Measurements from ENCODE around the gene TMEM121B. TPM values are rescaled to one million over a fixed set of nuclear protein-coding genes. Genes with fewer than 3 reads are reported as not detected.

Gene TMEM121B
- total and polyA plus RNA-seq, 5 donors from 2014 or later = 0.03 to 0.10 TPM; not detected in 3

DNA sequence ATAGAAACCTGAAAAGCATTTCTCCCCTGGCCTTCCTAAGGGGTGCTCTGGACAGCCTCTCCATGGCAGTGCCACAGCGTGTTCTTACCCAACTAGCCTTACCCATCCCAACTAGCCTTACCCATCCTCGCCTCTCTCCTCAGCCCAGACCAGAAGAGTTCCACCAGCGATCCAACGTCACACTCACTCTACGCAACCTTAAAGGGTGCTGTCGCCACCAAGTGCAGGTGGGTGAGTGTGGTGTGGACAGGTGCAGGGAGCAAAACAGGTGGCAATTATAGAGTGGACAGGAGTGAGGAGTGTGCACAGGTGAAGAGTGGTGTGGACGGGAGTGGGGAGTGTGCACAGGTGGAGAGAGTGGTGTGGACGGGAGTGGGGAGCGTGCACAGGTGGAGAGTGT is 17.8 kb downstream of the TMEM121B start:
- Mint-ChIP-seq H3K27ac (no peak overlapping the region), H3K36me3 (peaks cover 45% of the 10 kb centered on the region), H3K4me3 (no peak overlapping the region), H3K9me3 (no peaks in the 10 kb centered on the region), H3K4me1 (peaks cover 5 to 38% (median 14%) of the 10 kb centered on the region in 4 donors), H3K27me3 (no peaks in the 10 kb centered on the region)
- no peak for ATAC-seq (ENCODE audit: low read depth in 2 of 2)
- no peak for DNase-seq
- Histone ChIP-seq H3K9me3 (ENCODE audit: control insufficient read depth in 2 of 2, low read length in 2 of 2) (no peaks in the 10 kb centered on the region), H3K4me1 (ENCODE audit: control insufficient read depth, insufficient read depth, low read length, poor library complexity, severe bottlenecking) (peaks cover 16% of the 10 kb centered on the region), H3K27ac (ENCODE audit: insufficient read depth, low read length, poor library complexity, severe bottlenecking) (no peak overlapping the region), H3K36me3 (ENCODE audit: control insufficient read depth, insufficient read depth, low read length) (peaks cover 91% of the 10 kb centered on the region), H3K4me3 (ENCODE audit: low read depth, low read length) (no peak overlapping the region), H3K27me3 (ENCODE audit: control insufficient read depth, insufficient read depth, low read length) (no peaks in the 10 kb centered on the region)

DNA sequence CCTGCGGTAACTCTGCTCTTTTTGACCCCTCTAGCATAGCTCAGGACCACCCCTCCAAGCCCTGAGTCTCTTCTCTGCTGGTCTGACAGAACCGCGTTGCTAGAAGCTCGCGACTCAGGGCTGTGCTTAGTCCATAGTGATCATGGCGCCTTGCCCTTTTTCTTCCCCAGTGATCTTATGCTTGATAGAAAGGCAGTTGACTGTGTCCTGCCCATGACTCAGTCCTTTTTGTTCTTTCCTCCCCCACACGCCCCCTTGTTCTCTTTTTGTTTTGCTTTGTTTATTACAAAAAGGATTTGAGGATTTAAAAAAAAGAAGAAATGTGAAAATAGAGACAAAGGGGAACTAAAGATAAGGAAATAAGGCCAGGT is 18.9 kb downstream of the TMEM121B start:
- Mint-ChIP-seq H3K36me3 (peaks cover 45% of the 10 kb centered on the region), H3K27me3 (no peaks in the 10 kb centered on the region), H3K4me3 (no peak overlapping the region), H3K27ac (no peak overlapping the region), H3K9me3 (no peaks in the 10 kb centered on the region), H3K4me1 (peaks cover 8 to 48% (median 23%) of the 10 kb centered on the region in 4 donors)
- ATAC-seq (ENCODE audit: low read depth in 2 of 2) = no peak
- Histone ChIP-seq H3K4me3 (ENCODE audit: low read depth, low read length) (no peak overlapping the region), H3K27me3 (ENCODE audit: control insufficient read depth, insufficient read depth, low read length) (no peaks in the 10 kb centered on the region), H3K27ac (ENCODE audit: insufficient read depth, low read length, poor library complexity, severe bottlenecking) (no peak overlapping the region), H3K4me1 (ENCODE audit: control insufficient read depth, insufficient read depth, low read length, poor library complexity, severe bottlenecking) (peaks cover 26% of the 10 kb centered on the region), H3K36me3 (ENCODE audit: control insufficient read depth, insufficient read depth, low read length) (peaks cover 91% of the 10 kb centered on the region), H3K9me3 (ENCODE audit: control insufficient read depth in 2 of 2, low read length in 2 of 2) (no peaks in the 10 kb centered on the region)
- DNase-seq = no peak

DNA sequence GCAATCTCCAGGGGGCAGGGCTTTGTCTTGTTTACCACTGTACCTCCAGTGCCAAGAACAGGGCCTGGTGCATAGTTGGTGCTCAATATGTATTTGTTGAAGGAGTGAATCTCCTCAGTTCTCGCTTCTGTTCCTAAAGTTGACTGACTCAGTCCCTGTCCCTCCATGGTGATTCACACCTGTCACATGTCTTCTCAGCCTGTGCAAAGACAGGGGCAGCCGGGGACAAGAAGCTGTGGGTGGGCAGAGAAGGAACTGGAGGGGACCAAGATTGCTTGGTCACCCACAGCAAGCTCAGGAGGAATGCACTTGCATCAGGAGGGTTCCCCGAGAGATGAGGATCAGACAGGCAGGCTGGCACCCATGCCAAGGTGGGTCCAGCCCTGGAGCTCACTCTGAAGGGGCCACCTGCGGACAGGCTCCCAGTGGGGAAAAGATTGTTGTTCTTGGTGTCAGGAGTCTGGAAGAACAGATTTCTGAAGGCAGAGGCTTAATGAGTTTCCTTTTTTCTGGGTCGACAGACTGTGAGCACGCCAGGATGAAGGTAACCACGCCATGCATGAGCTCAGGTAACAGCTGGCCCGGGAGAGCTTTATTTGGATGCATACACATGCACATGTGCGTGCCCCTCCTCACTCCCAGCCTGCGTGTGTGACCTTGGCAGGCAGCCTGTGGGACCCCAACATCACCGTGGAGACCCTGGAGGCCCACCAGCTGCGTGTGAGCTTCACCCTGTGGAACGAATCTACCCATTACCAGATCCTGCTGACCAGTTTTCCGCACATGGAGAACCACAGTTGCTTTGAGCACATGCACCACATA is 19.5 kb downstream of the TMEM121B start:
- H3K4me3 Mint-ChIP-seq = peak overlapping the region in 1 of 4 donors; percentile 16
- H3K27me3 Mint-ChIP-seq = no peaks in the 10 kb centered on the region
- H3K4me1 ChIP-seq (ENCODE audit: control insufficient read depth, insufficient read depth, low read length, poor library complexity, severe bottlenecking) = peaks cover 32% of the 10 kb centered on the region
- no peaks in the 10 kb centered on the region for H3K9me3 Mint-ChIP-seq
- H3K27me3 ChIP-seq (ENCODE audit: control insufficient read depth, insufficient read depth, low read length) = no peaks in the 10 kb centered on the region
- H3K9me3 ChIP-seq (ENCODE audit: control insufficient read depth in 2 of 2, low read length in 2 of 2) = no peaks in the 10 kb centered on the region
- H3K36me3 Mint-ChIP-seq = peaks cover 46% of the 10 kb centered on the region
- no peak for ATAC-seq (ENCODE audit: low read depth in 2 of 2)
- H3K27ac Mint-ChIP-seq = peak overlapping the region in 2 of 3 donors; percentile 63 to 84
- H3K27ac ChIP-seq (ENCODE audit: insufficient read depth, low read length, poor library complexity, severe bottlenecking) = no peak overlapping the region
- H3K36me3 ChIP-seq (ENCODE audit: control insufficient read depth, insufficient read depth, low read length) = peaks cover 91% of the 10 kb centered on the region
- no peak overlapping the region for H3K4me3 ChIP-seq (ENCODE audit: low read depth, low read length)
- no peak for DNase-seq
- H3K4me1 Mint-ChIP-seq = peaks cover 8 to 48% (median 26%) of the 10 kb centered on the region in 4 donors

DNA sequence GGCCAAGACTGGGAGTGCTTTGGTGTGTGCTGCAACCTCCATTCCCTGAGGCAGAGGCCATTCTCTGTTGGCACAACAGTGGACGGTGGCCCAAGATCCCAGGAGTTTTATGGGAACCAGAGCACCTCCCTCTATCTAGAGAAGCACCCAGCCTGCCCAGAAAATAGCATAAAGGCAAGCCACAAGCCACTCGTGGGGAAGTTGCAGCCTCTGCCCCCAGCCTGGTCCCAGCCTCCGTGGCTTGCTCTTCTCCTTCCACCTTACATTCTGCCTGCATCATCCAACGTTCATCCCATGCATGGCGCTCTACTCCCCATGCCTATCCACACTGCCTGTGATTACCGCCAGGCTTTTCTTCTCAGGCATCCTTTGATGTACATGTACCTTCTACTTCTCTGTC is 20.5 kb downstream of the TMEM121B start:
- Mint-ChIP-seq H3K36me3 (peaks cover 46% of the 10 kb centered on the region), H3K27ac (peak overlapping the region; percentile 63 to 99 (median 84)), H3K27me3 (no peaks in the 10 kb centered on the region), H3K4me3 (peak overlapping the region in 2 of 4 donors; percentile 10 to 29), H3K9me3 (no peaks in the 10 kb centered on the region), H3K4me1 (peaks cover 8 to 57% (median 29%) of the 10 kb centered on the region in 4 donors)
- no peaks in the 10 kb centered on the region for H3K9me3 ChIP-seq (ENCODE audit: control insufficient read depth in 2 of 2, low read length in 2 of 2)
- ATAC-seq (ENCODE audit: low read depth in 2 of 2) (no peak), DNase-seq (no peak)
- no peak overlapping the region for H3K4me3 ChIP-seq (ENCODE audit: low read depth, low read length)
- no peak overlapping the region for H3K27ac ChIP-seq (ENCODE audit: insufficient read depth, low read length, poor library complexity, severe bottlenecking)
- peaks cover 81% of the 10 kb centered on the region for H3K36me3 ChIP-seq (ENCODE audit: control insufficient read depth, insufficient read depth, low read length)
- H3K27me3 ChIP-seq (ENCODE audit: control insufficient read depth, insufficient read depth, low read length) = no peaks in the 10 kb centered on the region
- peaks cover 36% of the 10 kb centered on the region for H3K4me1 ChIP-seq (ENCODE audit: control insufficient read depth, insufficient read depth, low read length, poor library complexity, severe bottlenecking)

DNA sequence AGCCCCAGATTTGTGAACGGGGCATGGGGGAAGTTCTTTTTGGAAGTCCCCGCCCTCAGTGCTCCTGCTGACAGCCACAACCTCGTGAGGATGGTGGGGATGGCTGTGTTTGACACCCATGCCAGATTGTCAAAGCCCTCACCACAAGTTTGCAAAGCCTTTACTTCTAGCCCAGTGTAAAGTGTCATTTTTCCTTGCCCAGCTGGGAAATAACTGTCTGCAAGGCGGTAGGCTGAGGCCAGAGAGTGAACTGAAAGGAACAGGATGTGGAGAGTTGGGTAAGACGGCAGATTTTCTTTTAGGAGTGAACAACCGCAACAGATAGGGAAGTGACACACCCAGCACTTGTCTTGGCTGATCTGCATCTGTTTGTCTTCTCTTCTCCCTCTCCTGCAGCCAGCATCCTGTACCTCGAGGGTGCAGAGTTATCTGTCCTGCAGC is 22.8 kb downstream of the TMEM121B start:
- peak overlapping the region; percentile 60 for H3K4me3 ChIP-seq (ENCODE audit: low read depth, low read length)
- DNase-seq (peak in 1 of 3 donors; percentile 76), ATAC-seq (ENCODE audit: low read depth in 2 of 2) (peak; percentile 65 to 76)
- H3K27ac ChIP-seq (ENCODE audit: insufficient read depth, low read length, poor library complexity, severe bottlenecking) = peak overlapping the region; percentile 17
- H3K36me3 Mint-ChIP-seq = peaks cover 46% of the 10 kb centered on the region
- peaks cover 36% of the 10 kb centered on the region for H3K4me1 ChIP-seq (ENCODE audit: control insufficient read depth, insufficient read depth, low read length, poor library complexity, severe bottlenecking)
- H3K4me3 Mint-ChIP-seq = peak overlapping the region in 3 of 4 donors; percentile 39 to 76 (median 61)
- peak overlapping the region; percentile 63 to 92 (median 92) for H3K27ac Mint-ChIP-seq
- H3K4me1 Mint-ChIP-seq = peaks cover 18 to 77% (median 46%) of the 10 kb centered on the region in 4 donors
- H3K36me3 ChIP-seq (ENCODE audit: control insufficient read depth, insufficient read depth, low read length) = peaks cover 67% of the 10 kb centered on the region
- H3K9me3 Mint-ChIP-seq = peaks cover 0 to 1% (median 0%) of the 10 kb centered on the region in 7 donors
- no peaks in the 10 kb centered on the region for H3K27me3 Mint-ChIP-seq
- no peaks in the 10 kb centered on the region for H3K9me3 ChIP-seq (ENCODE audit: control insufficient read depth in 2 of 2, low read length in 2 of 2)
- H3K27me3 ChIP-seq (ENCODE audit: control insufficient read depth, insufficient read depth, low read length) = no peaks in the 10 kb centered on the region

DNA sequence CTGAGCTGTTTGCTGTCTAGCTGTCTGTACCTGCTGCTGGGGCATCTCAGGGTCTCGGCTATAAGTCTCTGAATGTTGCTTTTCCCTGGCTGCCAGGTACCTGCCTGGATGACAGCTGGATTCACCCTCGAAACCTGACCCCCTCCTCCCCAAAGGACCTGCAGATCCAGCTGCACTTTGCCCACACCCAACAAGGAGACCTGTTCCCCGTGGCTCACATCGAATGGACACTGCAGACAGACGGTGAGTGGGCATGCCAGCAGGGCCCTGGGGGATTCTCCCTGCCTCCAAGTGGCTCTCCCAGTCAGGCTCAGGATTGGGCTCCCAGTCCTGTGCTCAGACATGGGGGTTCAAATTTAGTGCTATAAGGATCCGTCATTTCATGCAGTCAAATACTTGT is 23.5 kb downstream of the TMEM121B start:
- Histone ChIP-seq H3K4me1 (ENCODE audit: control insufficient read depth, insufficient read depth, low read length, poor library complexity, severe bottlenecking) (peaks cover 36% of the 10 kb centered on the region), H3K27me3 (ENCODE audit: control insufficient read depth, insufficient read depth, low read length) (no peaks in the 10 kb centered on the region), H3K36me3 (ENCODE audit: control insufficient read depth, insufficient read depth, low read length) (peaks cover 64% of the 10 kb centered on the region), H3K9me3 (ENCODE audit: control insufficient read depth in 2 of 2, low read length in 2 of 2) (no peaks in the 10 kb centered on the region), H3K4me3 (ENCODE audit: low read depth, low read length) (no peak overlapping the region), H3K27ac (ENCODE audit: insufficient read depth, low read length, poor library complexity, severe bottlenecking) (no peak overlapping the region)
- peak overlapping the region; percentile 63 to 92 (median 92) for H3K27ac Mint-ChIP-seq
- no peaks in the 10 kb centered on the region for H3K27me3 Mint-ChIP-seq
- H3K4me1 Mint-ChIP-seq = peaks cover 22 to 84% (median 53%) of the 10 kb centered on the region in 4 donors
- DNase-seq (no peak), ATAC-seq (ENCODE audit: low read depth in 2 of 2) (no peak)
- peaks cover 0 to 1% (median 0%) of the 10 kb centered on the region in 7 donors for H3K9me3 Mint-ChIP-seq
- H3K36me3 Mint-ChIP-seq = peaks cover 42% of the 10 kb centered on the region
- H3K4me3 Mint-ChIP-seq = peak overlapping the region in 3 of 4 donors; percentile 4 to 76 (median 61)

DNA sequence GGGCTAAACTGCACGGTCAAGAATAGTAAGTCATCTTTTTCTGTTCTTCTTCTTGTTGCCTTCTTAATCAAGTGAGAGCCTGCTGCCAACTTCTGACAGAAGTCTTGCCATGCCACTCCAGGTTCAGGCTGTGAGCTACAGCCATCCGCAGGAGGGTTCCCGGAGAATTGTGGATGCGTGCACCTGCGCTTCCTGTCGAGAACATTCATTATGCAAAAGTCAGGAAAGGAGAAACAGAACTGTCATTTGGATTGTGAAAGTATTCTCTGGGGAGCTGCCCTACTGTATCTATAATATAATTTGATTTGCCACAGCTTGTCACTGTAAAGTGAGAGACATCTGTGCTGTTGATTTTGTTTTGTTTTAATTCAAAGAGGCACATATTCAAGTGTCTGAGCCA is 24.1 kb downstream of the TMEM121B start:
- peak overlapping the region; percentile 48 to 68 (median 63) for H3K27ac Mint-ChIP-seq
- no peaks in the 10 kb centered on the region for H3K27me3 Mint-ChIP-seq
- no peak overlapping the region for H3K4me3 ChIP-seq (ENCODE audit: low read depth, low read length)
- peaks cover 26 to 88% (median 57%) of the 10 kb centered on the region in 4 donors for H3K4me1 Mint-ChIP-seq
- H3K9me3 ChIP-seq (ENCODE audit: control insufficient read depth in 2 of 2, low read length in 2 of 2) = no peaks in the 10 kb centered on the region
- peaks cover 0 to 1% (median 0%) of the 10 kb centered on the region in 7 donors for H3K9me3 Mint-ChIP-seq
- DNase-seq = no peak
- H3K4me1 ChIP-seq (ENCODE audit: control insufficient read depth, insufficient read depth, low read length, poor library complexity, severe bottlenecking) = peaks cover 41% of the 10 kb centered on the region
- H3K36me3 Mint-ChIP-seq = peaks cover 38% of the 10 kb centered on the region
- ATAC-seq (ENCODE audit: low read depth in 2 of 2) = no peak
- H3K36me3 ChIP-seq (ENCODE audit: control insufficient read depth, insufficient read depth, low read length) = peaks cover 58% of the 10 kb centered on the region
- H3K27ac ChIP-seq (ENCODE audit: insufficient read depth, low read length, poor library complexity, severe bottlenecking) = no peak overlapping the region
- H3K27me3 ChIP-seq (ENCODE audit: control insufficient read depth, insufficient read depth, low read length) = no peaks in the 10 kb centered on the region
- H3K4me3 Mint-ChIP-seq = peak overlapping the region in 1 of 4 donors; percentile 36

All from CD4-positive, CD25-positive, alpha-beta regulatory T cell (primary cell).